Measurements from ENCODE around the gene TMPRSS15.

GRCh38 chr21:18253799-18254198 lies 149.8 kb downstream of the TMPRSS15 start:
- TF ChIP-seq POLR2A (IDR thresholded peaks at IDR 0.05) = no peak
- TF ChIP-seq, protein P1, sequence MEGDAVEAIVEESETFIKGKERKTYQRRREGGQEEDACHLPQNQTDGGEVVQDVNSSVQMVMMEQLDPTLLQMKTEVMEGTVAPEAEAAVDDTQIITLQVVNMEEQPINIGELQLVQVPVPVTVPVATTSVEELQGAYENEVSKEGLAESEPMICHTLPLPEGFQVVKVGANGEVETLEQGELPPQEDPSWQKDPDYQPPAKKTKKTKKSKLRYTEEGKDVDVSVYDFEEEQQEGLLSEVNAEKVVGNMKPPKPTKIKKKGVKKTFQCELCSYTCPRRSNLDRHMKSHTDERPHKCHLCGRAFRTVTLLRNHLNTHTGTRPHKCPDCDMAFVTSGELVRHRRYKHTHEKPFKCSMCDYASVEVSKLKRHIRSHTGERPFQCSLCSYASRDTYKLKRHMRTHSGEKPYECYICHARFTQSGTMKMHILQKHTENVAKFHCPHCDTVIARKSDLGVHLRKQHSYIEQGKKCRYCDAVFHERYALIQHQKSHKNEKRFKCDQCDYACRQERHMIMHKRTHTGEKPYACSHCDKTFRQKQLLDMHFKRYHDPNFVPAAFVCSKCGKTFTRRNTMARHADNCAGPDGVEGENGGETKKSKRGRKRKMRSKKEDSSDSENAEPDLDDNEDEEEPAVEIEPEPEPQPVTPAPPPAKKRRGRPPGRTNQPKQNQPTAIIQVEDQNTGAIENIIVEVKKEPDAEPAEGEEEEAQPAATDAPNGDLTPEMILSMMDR (IDR thresholded peaks at IDR 0.05 in 4 of 5, conservative IDR thresholded peaks at IDR 0.05 in 1 of 5) = no peak

Measured in gastrocnemius medialis (tissue), 4 donors.